PC-3 (cell line): Measurements from ENCODE around the gene RPS26. TPM values are rescaled to one million over a fixed set of nuclear protein-coding genes. Genes with fewer than 3 reads are reported as not detected.
A peak's percentile ranks its signal among the peaks of the same experiment; 100 is the strongest.

ENCODE experiments used
- ATAC-seq: fragments of 200-7000 bp; cut with Tn5 transposase; 2 replicates; pipeline ENCODE4 v1.9.1; 2020; ENCODE audit warnings: mild to moderate bottlenecking, moderate library complexity
- BruUV-seq: library from RNA; stranded (reverse); fragments of 400-500 nt; replicated peaks from 2 replicates; lab custom pipeline; 2021; lab: Mats Ljungman, UMichigan
- CTCF ChIA-PET: fragments of 300-600 bp; sonication (Branson Sonifier 250); formaldehyde crosslinking; loops from one replicate; lab custom pipeline; 2022; ENCODE audit warnings: antibody characterized with exemption; lab: Charles Lee
- POLR2A ChIA-PET: fragments of 300-600 bp; sonication (Branson Sonifier 250); formaldehyde crosslinking; loops from one replicate; lab custom pipeline; 2022; ENCODE audit warnings: antibody characterized with exemption; ENCODE audit not compliant: unreplicated experiment; lab: Charles Lee
- DNase-seq: peaks from one replicate; pipeline ENCODE4 v3.0.0-alpha.2; 2015
- H2AFZ ChIP-seq: fragments of 300-600 bp; sonication (generic); 2 replicates; pipeline ENCODE4 v1.6.0; 2016; ENCODE audit warnings: antibody characterized with exemption, low read length
- H3F3A ChIP-seq: fragments of 300-600 bp; sonication (generic); one replicate; pipeline ENCODE4 v1.6.0; 2017; ENCODE audit warnings: antibody characterized with exemption, low read length, control low read depth, mild to moderate bottlenecking; ENCODE audit not compliant: unreplicated experiment
- H3K27ac ChIP-seq: fragments of 300-600 bp; sonication (generic); 2 replicates; pipeline ENCODE4 v1.5.1; 2016; ENCODE audit warnings: mild to moderate bottlenecking, low read length
- H3K27me3 ChIP-seq: fragments of 300-600 bp; sonication (generic); 2 replicates; pipeline ENCODE4 v1.6.1; 2016; ENCODE audit warnings: low read length, mixed read lengths
- H3K36me3 ChIP-seq: fragments of 300-600 bp; sonication (generic); 2 replicates; pipeline ENCODE4 v1.6.1; 2016; ENCODE audit warnings: low read depth, mixed run types, low read length, mixed read lengths
- H3K4me1 ChIP-seq: fragments of 300-600 bp; sonication (generic); 2 replicates; pipeline ENCODE4 v1.5.1; 2016; ENCODE audit warnings: low read length; ENCODE audit not compliant: insufficient read depth
- H3K4me2 ChIP-seq: fragments of 300-600 bp; sonication (generic); 2 replicates; pipeline ENCODE4 v1.6.0; 2016; ENCODE audit warnings: low read length
- H3K4me3 ChIP-seq: fragments of 300-600 bp; sonication (generic); 2 replicates; pipeline ENCODE4 v1.5.1; 2016; ENCODE audit warnings: mild to moderate bottlenecking, low read length, mixed read lengths
- H3K79me2 ChIP-seq: fragments of 300-600 bp; sonication (generic); 2 replicates; pipeline ENCODE4 v1.6.1; 2017; ENCODE audit warnings: low read length, mixed read lengths
- H3K9ac ChIP-seq: fragments of 300-600 bp; sonication (generic); 2 replicates; pipeline ENCODE4 v1.6.0; 2016; ENCODE audit warnings: mild to moderate bottlenecking, low read length
- H3K9me2 ChIP-seq: fragments of 300-600 bp; sonication (generic); replicated peaks from 2 replicates; pipeline ENCODE4 v1.6.1; 2016; ENCODE audit warnings: mixed run types, low read length, mixed read lengths
- H3K9me3 ChIP-seq: fragments of 300-600 bp; sonication (generic); 2 replicates; pipeline ENCODE4 v1.6.1; 2016; ENCODE audit warnings: low read length, mixed read lengths
- H4K20me1 ChIP-seq: fragments of 300-600 bp; sonication (generic); 2 replicates; pipeline ENCODE4 v1.6.1; 2016; ENCODE audit warnings: low read length, mixed read lengths
- CTCF ChIP-seq: fragments of 300-600 bp; sonication (generic); conservative IDR thresholded peaks from 2 replicates; pipeline ENCODE4 v1.5.1; 2017; ENCODE audit warnings: antibody characterized with exemption, low read depth, mild to moderate bottlenecking, low read length
- EZH2 ChIP-seq: fragments of 300-600 bp; sonication (generic); IDR thresholded peaks from one replicate; pipeline ENCODE4 v1.6.1; 2017; ENCODE audit warnings: antibody characterized with exemption, mild to moderate bottlenecking, low read length; ENCODE audit not compliant: unreplicated experiment
- EZH2phosphoT487 ChIP-seq: fragments of 300-600 bp; sonication (generic); IDR thresholded peaks from 2 replicates; pipeline ENCODE4 v1.6.1; 2018; ENCODE audit warnings: mild to moderate bottlenecking, antibody characterized with exemption, low read length, borderline replicate concordance
- intact Hi-C: fragments of 100-400 bp; cut with micrococcal nuclease; formaldehyde crosslinking; loops from 2 replicates; pipeline ENCODE4 v1.9.0; 2023
- total RNA-seq: library from RNA; depleted of rRNA; stranded (reverse); fragments of >200 nt; gene quantifications from 2 replicates; pipeline ENCODE4 v1.2.3, GENCODE V29; 2014

The RPS26 gene
- total RNA-seq, 1 experiment from 2014 or later, result 320 TPM

GRCh38 chr12:56082382-56082781 is 40.7 kb downstream of the RPS26 start:
- H3K9me3 ChIP-seq, result no peaks in the 10 kb centered on the region
- no peak overlapping the region for H3K4me3 ChIP-seq
- no peaks in the 10 kb centered on the region for H3F3A ChIP-seq
- ChIA-PET POLR2A (no interaction called here), CTCF (no interaction called here)
- H3K9ac ChIP-seq, result no peak overlapping the region
- peaks cover 35% of the 10 kb centered on the region for H3K4me1 ChIP-seq
- no peak for DNase-seq
- no peak overlapping the region for H3K4me2 ChIP-seq
- H3K36me3 ChIP-seq, result peaks cover 1% of the 10 kb centered on the region; the same call in 1 of the 2 replicates
- H4K20me1 ChIP-seq, result no peaks in the 10 kb centered on the region
- no peak overlapping the region for H2AFZ ChIP-seq
- H3K27me3 ChIP-seq, result no peaks in the 10 kb centered on the region
- intact Hi-C loops, result no loop called here
- no peaks in the 10 kb centered on the region for H3K9me2 ChIP-seq
- TF ChIP-seq EZH2, result no peak
- TF ChIP-seq EZH2phosphoT487, result no peak
- no peak for TF ChIP-seq CTCF
- ATAC-seq, result no peak
- BruUV-seq, result no TSS peak
- peaks cover 30% of the 10 kb centered on the region for H3K79me2 ChIP-seq
- H3K27ac ChIP-seq, result no peak overlapping the region

- ATAC-seq, result no peak
- no TSS peak for BruUV-seq
- DNase-seq, result no peak
- peaks cover 35% of the 10 kb centered on the region for H3K4me1 ChIP-seq
- TF ChIP-seq EZH2phosphoT487 (no peak), EZH2 (no peak), CTCF (no peak)
- H4K20me1 ChIP-seq, result no peaks in the 10 kb centered on the region
- intact Hi-C loops, result no loop called here
- no peak overlapping the region for H3K4me3 ChIP-seq
- H3K36me3 ChIP-seq, result peaks cover 7% of the 10 kb centered on the region; the same call in 1 of the 2 replicates
- no peak overlapping the region for H3K27ac ChIP-seq
- H2AFZ ChIP-seq, result no peak overlapping the region
- H3K9me2 ChIP-seq, result no peaks in the 10 kb centered on the region
- no peaks in the 10 kb centered on the region for H3K9me3 ChIP-seq
- no peak overlapping the region for H3K4me2 ChIP-seq
- no peaks in the 10 kb centered on the region for H3K27me3 ChIP-seq
- H3K79me2 ChIP-seq, result peaks cover 30% of the 10 kb centered on the region
- H3K9ac ChIP-seq, result no peak overlapping the region
- ChIA-PET POLR2A (no interaction called here), CTCF (no interaction called here)
- H3F3A ChIP-seq, result no peaks in the 10 kb centered on the region
These were observed 41.2 kb downstream of the RPS26 start for GRCh38 chr12:56082967-56083366.

- no peak for ATAC-seq
- Histone ChIP-seq H3K9me3 (no peaks in the 10 kb centered on the region), H3K9ac (no peak overlapping the region), H3K4me1 (peaks cover 30% of the 10 kb centered on the region), H3K36me3 (peaks cover 9% of the 10 kb centered on the region; the same call in 1 of the 2 replicates), H2AFZ (no peak overlapping the region), H3F3A (no peaks in the 10 kb centered on the region), H3K27ac (no peak overlapping the region), H3K9me2 (no peaks in the 10 kb centered on the region), H3K4me2 (no peak overlapping the region), H4K20me1 (no peaks in the 10 kb centered on the region), H3K79me2 (peaks cover 30% of the 10 kb centered on the region), H3K4me3 (no peak overlapping the region), H3K27me3 (no peaks in the 10 kb centered on the region)
- ChIA-PET POLR2A (no interaction called here), CTCF (interaction anchor here (0.5 to 0.9 kb wide), 3 partner anchors 19 to 423 kb away, joined by 4 to 6 read pairs (median 5); partner anchors contain the start of gene PA2G4)
- intact Hi-C loops, result no loop called here
- no TSS peak for BruUV-seq
- peak; percentile 60 for TF ChIP-seq CTCF
- TF ChIP-seq EZH2phosphoT487, result no peak
- no peak for TF ChIP-seq EZH2
- DNase-seq, result peak; percentile 57
These were observed 43.3 kb downstream of the RPS26 start for GRCh38 chr12:56084958-56085543.
